GM23248 (cell line): ENCODE measurements around the gene YBX1.

Experiments
- EZH2 ChIP-seq: fragments of 200-600 bp; sonication (generic); IDR thresholded peaks from 2 replicates; pipeline ENCODE4 v1.6.1; 2018; ENCODE audit warnings: antibody characterized with exemption, mild to moderate bottlenecking; ENCODE audit not compliant: insufficient read depth, poor library complexity, severe bottlenecking
- EZH2phosphoT487 ChIP-seq: fragments of 200-600 bp; sonication (generic); IDR thresholded peaks from 2 replicates; pipeline ENCODE4 v1.6.1; 2018; ENCODE audit warnings: antibody characterized with exemption, moderate library complexity, mild to moderate bottlenecking, low read depth; ENCODE audit not compliant: insufficient read depth

DNA sequence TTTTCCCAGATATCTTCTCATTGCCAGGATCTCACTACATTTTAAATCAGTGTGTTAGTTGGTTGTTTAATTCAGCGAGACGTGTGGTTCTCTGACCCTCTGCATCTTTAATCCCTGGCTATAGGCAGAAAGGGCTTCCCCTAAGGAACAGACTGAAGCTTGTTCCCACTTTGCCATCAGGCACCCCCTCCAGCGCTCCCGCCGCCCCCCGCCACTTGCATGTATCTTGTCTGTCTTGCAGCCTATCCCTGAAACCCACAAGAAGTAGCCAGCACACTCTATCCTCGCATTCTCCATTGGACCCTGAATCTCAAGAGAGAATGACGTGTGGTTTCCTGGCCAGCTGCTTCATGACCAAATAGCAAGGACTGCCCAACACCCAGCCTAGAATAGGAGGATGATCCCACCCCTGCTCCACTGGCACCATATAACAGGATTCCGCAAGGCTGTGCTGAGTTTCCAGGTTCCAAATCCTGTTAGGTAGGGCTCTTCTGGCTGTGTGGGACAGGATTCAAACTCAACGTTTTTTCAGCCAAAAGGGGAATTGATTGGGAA lies 50.0 kb downstream of the YBX1 start:
- TF ChIP-seq EZH2 (no peak), EZH2phosphoT487 (no peak)
